Measurements from ENCODE around the gene NEB. TPM values are rescaled to one million over a fixed set of nuclear protein-coding genes. Genes with fewer than 3 reads are reported as not detected.

Gene NEB
- total RNA-seq, 1 experiment from 2014 or later = 0.52 TPM

DNA sequence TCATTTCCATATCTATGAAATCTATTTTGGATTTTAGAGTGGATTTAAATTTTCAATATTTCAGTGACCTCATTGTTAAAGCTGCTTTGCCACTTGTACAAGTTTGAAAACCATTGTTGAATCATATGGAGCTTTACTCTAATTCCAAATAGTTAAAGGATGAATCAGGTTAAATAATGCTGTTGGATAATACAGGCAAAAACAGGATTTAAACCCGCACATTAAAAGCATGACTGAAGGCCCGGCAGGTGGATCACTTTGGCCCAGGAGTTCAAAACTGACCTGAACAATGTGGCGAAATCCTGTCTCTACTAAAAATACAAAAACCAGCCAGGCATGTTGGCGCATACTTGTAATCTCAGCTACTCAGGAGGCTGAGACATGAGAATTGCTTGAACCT is 256.3 kb downstream of the NEB start:
- DNase-seq (ENCODE audit: low spot score) = no peak

GRCh38 chr2:151476287-151476686 is 258.0 kb downstream of the NEB start:
- no peak for DNase-seq (ENCODE audit: low spot score)

DNA sequence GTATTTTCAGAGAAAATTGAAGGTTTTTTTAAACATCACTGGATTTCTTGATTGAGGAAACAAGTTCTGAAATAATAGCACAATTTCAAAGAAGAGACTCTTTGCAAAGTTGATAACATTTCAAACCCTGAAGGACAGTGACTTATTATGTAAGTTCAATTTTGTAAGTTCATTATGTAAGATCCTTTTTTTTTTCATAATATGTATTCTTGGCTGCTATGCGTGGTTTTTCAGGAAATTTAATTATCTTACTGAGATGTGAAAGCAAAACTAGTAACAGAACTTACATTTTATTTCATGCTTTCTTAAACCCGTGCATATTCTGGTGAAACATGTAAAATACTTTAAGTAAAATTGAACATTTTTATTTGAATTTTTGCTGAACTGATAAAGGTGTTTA is 259.2 kb downstream of the NEB start:
- no peak for DNase-seq (ENCODE audit: low spot score)

GRCh38 chr2:151472966-151473365 is 261.3 kb downstream of the NEB start:
- DNase-seq (ENCODE audit: low spot score) = no peak

- DNase-seq (ENCODE audit: low spot score) = no peak
Measured at GRCh38 chr2:151470556-151470955, 263.7 kb downstream of the NEB start.

DNA sequence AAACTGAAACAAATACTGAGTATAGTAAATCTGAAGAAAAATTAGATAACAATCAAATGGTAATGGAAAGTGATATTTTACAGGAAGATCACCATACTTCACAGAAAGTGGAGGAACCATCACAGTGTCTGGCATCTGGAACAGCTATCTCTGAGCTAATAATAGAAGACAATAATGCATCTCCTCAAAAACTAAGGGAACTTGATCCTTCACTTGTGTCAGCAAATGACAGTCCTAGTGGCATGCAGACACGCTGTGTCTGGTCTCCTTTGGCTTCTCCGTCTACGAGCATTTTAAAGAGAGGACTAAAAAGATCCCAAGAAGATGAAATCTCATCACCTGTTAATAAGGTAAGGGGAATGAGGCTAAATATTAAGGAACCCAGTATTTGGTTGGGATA is 268.5 kb downstream of the NEB start:
- DNase-seq (ENCODE audit: low spot score) = no peak

DNA sequence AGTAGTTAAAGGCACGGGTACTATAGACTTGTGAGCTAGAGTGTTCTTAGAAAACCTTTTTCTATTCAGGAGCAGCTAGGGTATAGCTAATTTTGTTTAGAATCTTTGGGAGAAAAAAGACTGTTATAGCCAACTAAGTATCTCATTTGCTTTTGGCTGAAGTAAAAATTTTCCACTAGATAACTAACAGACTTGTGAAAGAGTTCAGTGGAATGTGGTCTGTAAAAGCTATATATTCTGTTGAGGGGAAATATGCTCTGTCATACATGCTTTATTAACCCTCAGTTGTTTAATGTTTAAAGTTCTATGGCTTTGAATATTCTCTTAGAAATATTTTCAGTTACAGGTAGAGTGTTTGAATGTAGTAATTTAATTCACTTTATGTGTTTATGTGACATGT is 274.9 kb downstream of the NEB start:
- DNase-seq (ENCODE audit: low spot score) = no peak

- no peak for DNase-seq (ENCODE audit: low spot score)
Measured at GRCh38 chr2:151439127-151439526, 295.1 kb downstream of the NEB start.

- no peak for DNase-seq (ENCODE audit: low spot score)
Measured at GRCh38 chr2:151438506-151438905, 295.8 kb downstream of the NEB start.

- no peak for DNase-seq (ENCODE audit: low spot score)
Measured at GRCh38 chr2:151437630-151438029, 296.6 kb downstream of the NEB start.

Other genes starting within 250 kb of the NEB start
- gene ARL5A, start 93.9 kb upstream of the NEB start, total RNA-seq (2014; rRNA removed; shearing (Covaris generic)) = 37.8 and 38.6 TPM in 2 replicates

Data from H4 (cell line).